HL-60 (cell line): Measurements from ENCODE around the gene WIPF2.

Experiments
- GABPA ChIP-seq: IDR thresholded peaks from 2 replicates; pipeline ENCODE4 v1.6.1; 2012; ENCODE audit warnings: low read depth
- POLR2AphosphoS5 ChIP-seq: IDR thresholded peaks from 2 replicates; pipeline ENCODE4 v1.6.1; 2012; ENCODE audit warnings: low read depth
- TF ChIP-seq, protein P1 (sequence below): IDR thresholded peaks from one replicate; pipeline ENCODE4 v1.5.1; 2011; ENCODE audit warnings: low read length, control low read depth, inconsistent platforms; ENCODE audit not compliant: insufficient read depth
- TF ChIP-seq, protein P2 (sequence below): IDR thresholded peaks from 2 replicates; pipeline ENCODE4 v1.6.1; 2012; ENCODE audit warnings: low read depth; ENCODE audit not compliant: insufficient replicate concordance

DNA sequence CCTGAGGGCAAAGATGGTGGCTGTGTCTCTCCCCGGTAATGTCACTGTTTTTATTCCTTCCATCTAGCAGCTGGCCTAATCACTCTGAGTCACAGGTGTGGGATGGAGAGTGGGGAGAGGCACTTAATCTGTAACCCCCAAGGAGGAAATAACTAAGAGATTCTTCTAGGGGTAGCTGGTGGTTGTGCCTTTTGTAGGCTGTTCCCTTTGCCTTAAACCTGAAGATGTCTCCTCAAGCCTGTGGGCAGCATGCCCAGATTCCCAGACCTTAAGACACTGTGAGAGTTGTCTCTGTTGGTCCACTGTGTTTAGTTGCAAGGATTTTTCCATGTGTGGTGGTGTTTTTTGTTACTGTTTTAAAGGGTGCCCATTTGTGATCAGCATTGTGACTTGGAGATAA lies 47.4 kb upstream of the WIPF2 start:
- TF ChIP-seq, protein P1, sequence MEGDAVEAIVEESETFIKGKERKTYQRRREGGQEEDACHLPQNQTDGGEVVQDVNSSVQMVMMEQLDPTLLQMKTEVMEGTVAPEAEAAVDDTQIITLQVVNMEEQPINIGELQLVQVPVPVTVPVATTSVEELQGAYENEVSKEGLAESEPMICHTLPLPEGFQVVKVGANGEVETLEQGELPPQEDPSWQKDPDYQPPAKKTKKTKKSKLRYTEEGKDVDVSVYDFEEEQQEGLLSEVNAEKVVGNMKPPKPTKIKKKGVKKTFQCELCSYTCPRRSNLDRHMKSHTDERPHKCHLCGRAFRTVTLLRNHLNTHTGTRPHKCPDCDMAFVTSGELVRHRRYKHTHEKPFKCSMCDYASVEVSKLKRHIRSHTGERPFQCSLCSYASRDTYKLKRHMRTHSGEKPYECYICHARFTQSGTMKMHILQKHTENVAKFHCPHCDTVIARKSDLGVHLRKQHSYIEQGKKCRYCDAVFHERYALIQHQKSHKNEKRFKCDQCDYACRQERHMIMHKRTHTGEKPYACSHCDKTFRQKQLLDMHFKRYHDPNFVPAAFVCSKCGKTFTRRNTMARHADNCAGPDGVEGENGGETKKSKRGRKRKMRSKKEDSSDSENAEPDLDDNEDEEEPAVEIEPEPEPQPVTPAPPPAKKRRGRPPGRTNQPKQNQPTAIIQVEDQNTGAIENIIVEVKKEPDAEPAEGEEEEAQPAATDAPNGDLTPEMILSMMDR, result no peak
- TF ChIP-seq POLR2AphosphoS5 (no peak), GABPA (no peak)
- TF ChIP-seq, protein P2, sequence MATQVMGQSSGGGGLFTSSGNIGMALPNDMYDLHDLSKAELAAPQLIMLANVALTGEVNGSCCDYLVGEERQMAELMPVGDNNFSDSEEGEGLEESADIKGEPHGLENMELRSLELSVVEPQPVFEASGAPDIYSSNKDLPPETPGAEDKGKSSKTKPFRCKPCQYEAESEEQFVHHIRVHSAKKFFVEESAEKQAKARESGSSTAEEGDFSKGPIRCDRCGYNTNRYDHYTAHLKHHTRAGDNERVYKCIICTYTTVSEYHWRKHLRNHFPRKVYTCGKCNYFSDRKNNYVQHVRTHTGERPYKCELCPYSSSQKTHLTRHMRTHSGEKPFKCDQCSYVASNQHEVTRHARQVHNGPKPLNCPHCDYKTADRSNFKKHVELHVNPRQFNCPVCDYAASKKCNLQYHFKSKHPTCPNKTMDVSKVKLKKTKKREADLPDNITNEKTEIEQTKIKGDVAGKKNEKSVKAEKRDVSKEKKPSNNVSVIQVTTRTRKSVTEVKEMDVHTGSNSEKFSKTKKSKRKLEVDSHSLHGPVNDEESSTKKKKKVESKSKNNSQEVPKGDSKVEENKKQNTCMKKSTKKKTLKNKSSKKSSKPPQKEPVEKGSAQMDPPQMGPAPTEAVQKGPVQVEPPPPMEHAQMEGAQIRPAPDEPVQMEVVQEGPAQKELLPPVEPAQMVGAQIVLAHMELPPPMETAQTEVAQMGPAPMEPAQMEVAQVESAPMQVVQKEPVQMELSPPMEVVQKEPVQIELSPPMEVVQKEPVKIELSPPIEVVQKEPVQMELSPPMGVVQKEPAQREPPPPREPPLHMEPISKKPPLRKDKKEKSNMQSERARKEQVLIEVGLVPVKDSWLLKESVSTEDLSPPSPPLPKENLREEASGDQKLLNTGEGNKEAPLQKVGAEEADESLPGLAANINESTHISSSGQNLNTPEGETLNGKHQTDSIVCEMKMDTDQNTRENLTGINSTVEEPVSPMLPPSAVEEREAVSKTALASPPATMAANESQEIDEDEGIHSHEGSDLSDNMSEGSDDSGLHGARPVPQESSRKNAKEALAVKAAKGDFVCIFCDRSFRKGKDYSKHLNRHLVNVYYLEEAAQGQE, result no peak
